NCI-H1417 (cell line): ENCODE data around the gene MRPL46.
"Not testable (repeated sequence)": the region's sequence is repeated elsewhere in the genome, so short reads cannot be mapped to it uniquely, and the experiment has no call there.

Experiments
- DNase-seq, 3 experiments: peaks; one replicate each; lab custom pipeline; 2025; lab: John Stamatoyannopoulos, UW

Gene MRPL46

GRCh38 chr15:88441076-88441730, 26.0 kb downstream of the MRPL46 start:
- no peak for DNase-seq

- no peak for DNase-seq
Observed at GRCh38 chr15:88440021-88440420, 27.2 kb downstream of the MRPL46 start.

GRCh38 chr15:88438181-88438580, 29.0 kb downstream of the MRPL46 start:
- DNase-seq, result no peak

- not testable (repeated sequence) for DNase-seq
Observed at GRCh38 chr15:88434106-88434505, 33.1 kb downstream of the MRPL46 start.

- no peak for DNase-seq
Observed at GRCh38 chr15:88433046-88433685, 34.0 kb downstream of the MRPL46 start.

- no peak for DNase-seq
Observed at GRCh38 chr15:88431441-88431840, 35.7 kb downstream of the MRPL46 start.

- DNase-seq, result no peak
Observed at GRCh38 chr15:88430051-88430450, 37.1 kb downstream of the MRPL46 start.

GRCh38 chr15:88428805-88429605, 38.2 kb downstream of the MRPL46 start:
- DNase-seq, result no peak

- DNase-seq, result no peak
Observed at GRCh38 chr15:88428053-88428452, 39.1 kb downstream of the MRPL46 start.

- DNase-seq, result no peak
Observed at GRCh38 chr15:88426304-88426703, 40.9 kb downstream of the MRPL46 start.

- DNase-seq, result no peak
Observed at GRCh38 chr15:88423331-88423730, 43.9 kb downstream of the MRPL46 start.

GRCh38 chr15:88419830-88420229, 47.4 kb downstream of the MRPL46 start:
- no peak for DNase-seq
